Measurements from ENCODE around the gene ZCCHC14. TPM values are rescaled to one million over a fixed set of nuclear protein-coding genes. Genes with fewer than 3 reads are reported as not detected.
"Not testable (repeated sequence)": the region's sequence is repeated elsewhere in the genome, so short reads cannot be mapped to it uniquely, and the experiment has no call there.

ZCCHC14 gene
- total RNA-seq, 2 experiments from 2014 or later = 16.4 to 18.3 TPM

GRCh38 chr16:87391950-87392820 is 100.6 kb downstream of the ZCCHC14 start, which contains the start of gene MAP1LC3B:
MAP1LC3B (plus strand) TSS chr16:87392336; CDS start chr16:87392428, 92 bp downstream.
- Mint-ChIP-seq H3K9me3 (no peaks in the 10 kb centered on the region), H3K36me3 (ENCODE audit: low read depth) (peaks cover 36% of the 10 kb centered on the region), H3K27me3 (no peaks in the 10 kb centered on the region), H3K4me1 (ENCODE audit: low read depth) (peaks cover 57% of the 10 kb centered on the region), H3K27ac (peak within 1 kb of the TSS; percentile 98), H3K4me3 (peak within 1 kb of the TSS; percentile 95)
- ATAC-seq (ENCODE audit: poor library complexity) = peak; percentile 62
- no peaks in the 10 kb centered on the region for H3K27me3 ChIP-seq (ENCODE audit: control insufficient read depth in 1 of 2, insufficient read depth in 2 of 2, low read length in 2 of 2)
- no peaks in the 10 kb centered on the region for H3K9me3 ChIP-seq (ENCODE audit: control insufficient read depth in 1 of 2, insufficient read depth in 1 of 2, low read length in 2 of 2)
- ChIA-PET POLR2A (interaction anchor here (0.6 to 5.4 kb wide), 4 partner anchors 9 to 374 kb away, joined by 3 to 99 read pairs (median 7); partner anchors contain the start of genes C16orf95, FBXO31 and KLHDC4), CTCF (no interaction called here)
- H3K4me3 ChIP-seq (ENCODE audit: low read length) = peak within 1 kb of the TSS; percentile 84
- H3K4me1 ChIP-seq (ENCODE audit: insufficient read depth, low read length) = peaks cover 46% of the 10 kb centered on the region
- peaks cover 7% of the 10 kb centered on the region for H3K36me3 ChIP-seq (ENCODE audit: insufficient read depth, low read length)
- peak; percentile 94 to 100 (median 98) for DNase-seq
- intact Hi-C loops (cut with DNase I, micrococcal nuclease) = loop anchor here (1.0 to 5.0 kb wide), 6 partner anchors 9 to 560 kb away; partner anchors contain the start of genes ZCCHC14 (in 2 of the 2), BANP (in 1 of the 2), C16orf95 (in 1 of the 2) and FBXO31 (in 1 of the 2)
- TF ChIP-seq, protein P1, sequence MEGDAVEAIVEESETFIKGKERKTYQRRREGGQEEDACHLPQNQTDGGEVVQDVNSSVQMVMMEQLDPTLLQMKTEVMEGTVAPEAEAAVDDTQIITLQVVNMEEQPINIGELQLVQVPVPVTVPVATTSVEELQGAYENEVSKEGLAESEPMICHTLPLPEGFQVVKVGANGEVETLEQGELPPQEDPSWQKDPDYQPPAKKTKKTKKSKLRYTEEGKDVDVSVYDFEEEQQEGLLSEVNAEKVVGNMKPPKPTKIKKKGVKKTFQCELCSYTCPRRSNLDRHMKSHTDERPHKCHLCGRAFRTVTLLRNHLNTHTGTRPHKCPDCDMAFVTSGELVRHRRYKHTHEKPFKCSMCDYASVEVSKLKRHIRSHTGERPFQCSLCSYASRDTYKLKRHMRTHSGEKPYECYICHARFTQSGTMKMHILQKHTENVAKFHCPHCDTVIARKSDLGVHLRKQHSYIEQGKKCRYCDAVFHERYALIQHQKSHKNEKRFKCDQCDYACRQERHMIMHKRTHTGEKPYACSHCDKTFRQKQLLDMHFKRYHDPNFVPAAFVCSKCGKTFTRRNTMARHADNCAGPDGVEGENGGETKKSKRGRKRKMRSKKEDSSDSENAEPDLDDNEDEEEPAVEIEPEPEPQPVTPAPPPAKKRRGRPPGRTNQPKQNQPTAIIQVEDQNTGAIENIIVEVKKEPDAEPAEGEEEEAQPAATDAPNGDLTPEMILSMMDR (IDR thresholded peaks at IDR 0.05) = no peak
- H3K27ac ChIP-seq (ENCODE audit: low read depth in 1 of 2, low read length in 2 of 2) = peak within 1 kb of the TSS; percentile 78 to 86

- Mint-ChIP-seq H3K36me3 (ENCODE audit: low read depth) (peaks cover 34% of the 10 kb centered on the region), H3K4me3 (peak overlapping the region; percentile 93), H3K27me3 (no peaks in the 10 kb centered on the region), H3K9me3 (no peaks in the 10 kb centered on the region), H3K27ac (peak overlapping the region; percentile 98), H3K4me1 (ENCODE audit: low read depth) (peaks cover 61% of the 10 kb centered on the region)
- Histone ChIP-seq H3K9me3 (ENCODE audit: control insufficient read depth in 1 of 2, insufficient read depth in 1 of 2, low read length in 2 of 2) (no peaks in the 10 kb centered on the region), H3K36me3 (ENCODE audit: insufficient read depth, low read length) (peaks cover 7% of the 10 kb centered on the region), H3K4me1 (ENCODE audit: insufficient read depth, low read length) (peaks cover 50% of the 10 kb centered on the region), H3K4me3 (ENCODE audit: low read length) (peak overlapping the region; percentile 52), H3K27ac (ENCODE audit: low read depth in 1 of 2, low read length in 2 of 2) (peak overlapping the region; percentile 78 to 86), H3K27me3 (ENCODE audit: control insufficient read depth in 1 of 2, insufficient read depth in 2 of 2, low read length in 2 of 2) (no peaks in the 10 kb centered on the region)
- intact Hi-C loops (cut with DNase I, micrococcal nuclease) = loop anchor here (5.0 kb wide), 3 partner anchors 101 to 561 kb away; partner anchors contain the start of genes BANP (in 1 of the 2), KLHDC4 (in 1 of the 2) and ZCCHC14 (in 1 of the 2)
- TF ChIP-seq, protein P1 (IDR thresholded peaks at IDR 0.05) = no peak
- ChIA-PET CTCF (no interaction called here), POLR2A (interaction anchor here (5.4 kb wide), 1 partner anchor 9 kb away, joined by 99 read pairs; the partner anchor contains the start of gene FBXO31)
- ATAC-seq (ENCODE audit: poor library complexity) = no peak
- DNase-seq = peak in 1 of 14 experiments; percentile 9
These were observed 101.4 kb downstream of the ZCCHC14 start for GRCh38 chr16:87391324-87391949.

- peak in 1 of 14 experiments; percentile 30 for DNase-seq
- Histone ChIP-seq H3K27me3 (ENCODE audit: control insufficient read depth in 1 of 2, insufficient read depth in 2 of 2, low read length in 2 of 2) (no peaks in the 10 kb centered on the region), H3K36me3 (ENCODE audit: insufficient read depth, low read length) (peaks cover 7% of the 10 kb centered on the region), H3K4me3 (ENCODE audit: low read length) (no peak overlapping the region), H3K27ac (ENCODE audit: low read depth in 1 of 2, low read length in 2 of 2) (peak overlapping the region; percentile 78 to 86), H3K9me3 (ENCODE audit: control insufficient read depth in 1 of 2, insufficient read depth in 1 of 2, low read length in 2 of 2) (no peaks in the 10 kb centered on the region), H3K4me1 (ENCODE audit: insufficient read depth, low read length) (peaks cover 55% of the 10 kb centered on the region)
- Mint-ChIP-seq H3K4me1 (ENCODE audit: low read depth) (peaks cover 64% of the 10 kb centered on the region), H3K4me3 (peak overlapping the region; percentile 93), H3K27ac (peak overlapping the region; percentile 98), H3K27me3 (no peaks in the 10 kb centered on the region), H3K9me3 (no peaks in the 10 kb centered on the region), H3K36me3 (ENCODE audit: low read depth) (peaks cover 31% of the 10 kb centered on the region)
- TF ChIP-seq, protein P1 (IDR thresholded peaks at IDR 0.05) = no peak
- CTCF ChIA-PET = no interaction called here
- intact Hi-C loops (cut with DNase I, micrococcal nuclease) = loop anchor here (5.0 kb wide), 3 partner anchors 102 to 562 kb away; partner anchors contain the start of genes BANP (in 1 of the 2), KLHDC4 (in 1 of the 2) and ZCCHC14 (in 1 of the 2)
- ATAC-seq (ENCODE audit: poor library complexity) = no peak
- POLR2A ChIA-PET = interaction anchor here (5.4 kb wide), 1 partner anchor 8 kb away, joined by 99 read pairs; the partner anchor contains the start of gene FBXO31
These were observed 102.0 kb downstream of the ZCCHC14 start for GRCh38 chr16:87390641-87391323.

DNA sequence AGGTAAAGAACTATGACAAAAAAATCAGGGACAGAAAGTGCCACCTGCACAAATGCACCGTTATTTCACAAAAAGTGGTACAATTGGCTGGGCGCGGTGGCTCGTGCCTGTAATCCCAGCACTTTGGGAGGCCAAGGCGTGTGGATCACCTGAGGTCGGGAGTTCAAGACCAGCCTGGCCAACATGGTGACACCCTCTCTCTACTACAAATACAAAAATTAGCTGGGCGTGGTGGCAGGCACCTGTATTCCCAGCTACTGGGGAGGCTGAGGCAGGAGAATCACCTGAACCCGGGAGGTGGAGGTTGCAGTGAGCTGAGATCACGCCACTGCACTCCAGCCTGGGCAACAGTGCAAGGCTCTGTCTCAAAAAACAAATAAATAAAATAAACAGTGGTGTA is 102.9 kb downstream of the ZCCHC14 start:
- H3K9me3 ChIP-seq (ENCODE audit: control insufficient read depth in 1 of 2, insufficient read depth in 1 of 2, low read length in 2 of 2); POLR2A ChIA-PET; ATAC-seq (ENCODE audit: poor library complexity); H3K27me3 Mint-ChIP-seq; H3K9me3 Mint-ChIP-seq; H3K4me3 ChIP-seq (ENCODE audit: low read length); H3K27me3 ChIP-seq (ENCODE audit: control insufficient read depth in 1 of 2, insufficient read depth in 2 of 2, low read length in 2 of 2); H3K36me3 ChIP-seq (ENCODE audit: insufficient read depth, low read length); H3K27ac ChIP-seq (ENCODE audit: low read depth in 1 of 2, low read length in 2 of 2); DNase-seq; CTCF ChIA-PET: not testable (repeated sequence)
- intact Hi-C loops (cut with DNase I, micrococcal nuclease) = loop anchor here (5.0 to 10.0 kb wide), 5 partner anchors 102 to 1065 kb away; partner anchors contain the start of genes BANP (in 1 of the 2), KLHDC4 (in 1 of the 2), SLC7A5 (in 1 of the 2) and ZCCHC14 (in 1 of the 2)
- H3K36me3 Mint-ChIP-seq (ENCODE audit: low read depth) = peaks cover 25% of the 10 kb centered on the region
- H3K4me3 Mint-ChIP-seq = peak overlapping the region; percentile 39
- H3K4me1 Mint-ChIP-seq (ENCODE audit: low read depth) = peaks cover 63% of the 10 kb centered on the region
- H3K4me1 ChIP-seq (ENCODE audit: insufficient read depth, low read length) = peaks cover 53% of the 10 kb centered on the region
- peak overlapping the region; percentile 98 for H3K27ac Mint-ChIP-seq

All from CD4-positive, alpha-beta T cell (primary cell).